ENCODE results near the gene NHERF2. TPM values are rescaled to one million over a fixed set of nuclear protein-coding genes. Genes with fewer than 3 reads are reported as not detected.
A peak's percentile ranks its signal among the peaks of the same experiment; 100 is the strongest.

NHERF2 gene
- 23.3 and 23.4 TPM in 2 replicates for total RNA-seq (ENCODE audit: low replicate concordance)
- long read RNA-seq, result 0 reads

GRCh38 chr16:2026461-2027023 lies at the start of gene NHERF2:
Gene NHERF2, plus strand, starts transcription at chr16:2026902. Its CDS starts 104 bp downstream, at chr16:2027006.
- peaks cover 27% of the 10 kb centered on the region for H3K27me3 Mint-ChIP-seq
- H3K9me3 Mint-ChIP-seq, result no peaks in the 10 kb centered on the region
- TF ChIP-seq, protein P1, sequence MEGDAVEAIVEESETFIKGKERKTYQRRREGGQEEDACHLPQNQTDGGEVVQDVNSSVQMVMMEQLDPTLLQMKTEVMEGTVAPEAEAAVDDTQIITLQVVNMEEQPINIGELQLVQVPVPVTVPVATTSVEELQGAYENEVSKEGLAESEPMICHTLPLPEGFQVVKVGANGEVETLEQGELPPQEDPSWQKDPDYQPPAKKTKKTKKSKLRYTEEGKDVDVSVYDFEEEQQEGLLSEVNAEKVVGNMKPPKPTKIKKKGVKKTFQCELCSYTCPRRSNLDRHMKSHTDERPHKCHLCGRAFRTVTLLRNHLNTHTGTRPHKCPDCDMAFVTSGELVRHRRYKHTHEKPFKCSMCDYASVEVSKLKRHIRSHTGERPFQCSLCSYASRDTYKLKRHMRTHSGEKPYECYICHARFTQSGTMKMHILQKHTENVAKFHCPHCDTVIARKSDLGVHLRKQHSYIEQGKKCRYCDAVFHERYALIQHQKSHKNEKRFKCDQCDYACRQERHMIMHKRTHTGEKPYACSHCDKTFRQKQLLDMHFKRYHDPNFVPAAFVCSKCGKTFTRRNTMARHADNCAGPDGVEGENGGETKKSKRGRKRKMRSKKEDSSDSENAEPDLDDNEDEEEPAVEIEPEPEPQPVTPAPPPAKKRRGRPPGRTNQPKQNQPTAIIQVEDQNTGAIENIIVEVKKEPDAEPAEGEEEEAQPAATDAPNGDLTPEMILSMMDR (conservative IDR thresholded peaks at IDR 0.05), result no peak
- H3K27ac Mint-ChIP-seq, result peak within 1 kb of the TSS; percentile 50
- H3K4me1 Mint-ChIP-seq (ENCODE audit: unreplicated experiment), result peaks cover 19% of the 10 kb centered on the region
- peak within 1 kb of the TSS; percentile 87 for H3K4me3 Mint-ChIP-seq
- H3K36me3 Mint-ChIP-seq, result no peaks in the 10 kb centered on the region
- no peak for DNase-seq (ENCODE audit: extremely low spot score, unreplicated experiment)

GRCh38 chr16:1976951-1977874 lies 49.5 kb upstream of the NHERF2 start:
- DNase-seq (ENCODE audit: extremely low spot score, unreplicated experiment), result no peak
- Mint-ChIP-seq H3K9me3 (no peaks in the 10 kb centered on the region), H3K4me3 (no peak overlapping the region), H3K27me3 (peaks cover 30% of the 10 kb centered on the region), H3K36me3 (no peaks in the 10 kb centered on the region), H3K27ac (no peak overlapping the region), H3K4me1 (ENCODE audit: unreplicated experiment) (peaks cover 5% of the 10 kb centered on the region)
- TF ChIP-seq, protein P1 (conservative IDR thresholded peaks at IDR 0.05), result no peak

DNA sequence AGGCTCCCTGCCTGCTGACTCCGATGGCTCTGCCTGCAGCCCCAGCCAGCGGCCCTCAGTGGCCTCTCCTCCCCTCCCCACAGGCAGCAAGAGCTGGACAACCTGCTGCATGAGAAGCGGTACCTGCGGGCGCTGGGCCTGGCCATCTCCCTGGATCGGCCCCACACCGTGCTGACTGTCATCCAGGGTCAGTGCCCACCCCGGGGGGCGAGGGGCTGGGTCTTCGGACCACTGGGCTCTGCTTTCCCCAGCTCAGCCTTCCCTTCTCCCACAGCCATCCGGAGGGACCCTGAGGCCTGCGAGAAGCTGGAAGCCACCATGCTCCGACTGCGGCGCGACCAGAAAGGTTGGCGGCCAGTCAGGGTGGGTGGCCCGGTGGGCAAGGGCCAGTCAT lies 48.8 kb upstream of the NHERF2 start:
- no peaks in the 10 kb centered on the region for H3K9me3 Mint-ChIP-seq

DNA sequence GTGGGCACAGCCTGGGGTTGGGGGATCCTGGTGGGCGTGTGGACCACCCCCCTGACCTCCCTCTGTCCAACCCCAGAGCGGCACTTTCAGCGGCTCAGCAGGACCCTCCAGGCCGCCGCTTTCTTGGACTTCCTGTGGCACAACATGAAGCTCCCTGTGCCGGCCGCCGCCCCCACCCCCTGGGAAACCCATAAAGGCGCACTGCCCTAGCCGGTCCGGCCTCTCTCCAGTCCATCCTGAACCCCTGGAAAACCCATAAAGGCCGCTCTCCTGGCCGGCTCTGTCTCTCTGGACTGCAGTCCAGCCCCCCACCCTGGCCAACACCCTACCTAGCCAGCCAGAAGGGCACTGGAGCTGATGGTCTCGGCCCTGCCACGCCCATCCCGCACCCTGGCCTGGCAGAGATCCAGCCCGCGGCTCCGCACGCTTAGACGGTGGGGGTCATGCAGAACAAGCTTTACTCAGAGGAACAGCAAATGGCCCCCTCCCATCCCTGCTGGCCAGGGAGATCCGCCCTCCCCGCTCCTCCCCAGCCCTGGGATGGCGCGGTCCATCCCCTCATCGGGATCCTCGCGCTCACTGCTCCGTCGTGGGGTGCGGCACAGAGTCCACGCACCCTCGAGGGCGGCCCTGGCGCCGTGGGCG lies 48.1 kb upstream of the NHERF2 start:
- no peak for DNase-seq (ENCODE audit: extremely low spot score, unreplicated experiment)
- Mint-ChIP-seq H3K4me1 (ENCODE audit: unreplicated experiment) (peaks cover 5% of the 10 kb centered on the region), H3K9me3 (no peaks in the 10 kb centered on the region), H3K36me3 (no peaks in the 10 kb centered on the region), H3K27me3 (peaks cover 41% of the 10 kb centered on the region), H3K27ac (no peak overlapping the region), H3K4me3 (no peak overlapping the region)
- TF ChIP-seq, protein P1 (conservative IDR thresholded peaks at IDR 0.05), result no peak

More for the DNA sequence above, 48.8 kb upstream of the NHERF2 start:
- H3K27me3 Mint-ChIP-seq, result peaks cover 36% of the 10 kb centered on the region
- H3K4me3 Mint-ChIP-seq, result no peak overlapping the region
- TF ChIP-seq, protein P1 (conservative IDR thresholded peaks at IDR 0.05), result no peak
- DNase-seq (ENCODE audit: extremely low spot score, unreplicated experiment), result no peak
- H3K27ac Mint-ChIP-seq, result no peak overlapping the region
- peaks cover 2% of the 10 kb centered on the region for H3K4me1 Mint-ChIP-seq (ENCODE audit: unreplicated experiment)
- no peaks in the 10 kb centered on the region for H3K36me3 Mint-ChIP-seq

- TF ChIP-seq, protein P1 (conservative IDR thresholded peaks at IDR 0.05), result no peak
- no peak overlapping the region for H3K4me3 Mint-ChIP-seq
- H3K4me1 Mint-ChIP-seq (ENCODE audit: unreplicated experiment), result peaks cover 5% of the 10 kb centered on the region
Observed at GRCh38 chr16:1979271-1980029, 47.3 kb upstream of the NHERF2 start.

More at GRCh38 chr16:1979271-1980029, 47.3 kb upstream of the NHERF2 start:
- DNase-seq (ENCODE audit: extremely low spot score, unreplicated experiment), result no peak
- no peaks in the 10 kb centered on the region for H3K9me3 Mint-ChIP-seq
- H3K27me3 Mint-ChIP-seq, result peaks cover 41% of the 10 kb centered on the region
- no peaks in the 10 kb centered on the region for H3K36me3 Mint-ChIP-seq
- H3K27ac Mint-ChIP-seq, result no peak overlapping the region
